RPMI7951 (cell line): ENCODE measurements around the gene ANKDD1B. TPM values are rescaled to one million over a fixed set of nuclear protein-coding genes. Genes with fewer than 3 reads are reported as not detected.

Experiments used
- DNase-seq: peaks from one replicate; pipeline ENCODE4 v3.0.0-alpha.2; 2012; ENCODE audit warnings: low read depth
- total RNA-seq: library from RNA; depleted of rRNA; stranded (reverse); fragments of >200 nt; shearing (Covaris generic); gene quantifications from 2 replicates; pipeline ENCODE4 v1.2.3, GENCODE V29; 2014

The ANKDD1B gene
- total RNA-seq, 1 experiment from 2014 or later, result not detected

DNA sequence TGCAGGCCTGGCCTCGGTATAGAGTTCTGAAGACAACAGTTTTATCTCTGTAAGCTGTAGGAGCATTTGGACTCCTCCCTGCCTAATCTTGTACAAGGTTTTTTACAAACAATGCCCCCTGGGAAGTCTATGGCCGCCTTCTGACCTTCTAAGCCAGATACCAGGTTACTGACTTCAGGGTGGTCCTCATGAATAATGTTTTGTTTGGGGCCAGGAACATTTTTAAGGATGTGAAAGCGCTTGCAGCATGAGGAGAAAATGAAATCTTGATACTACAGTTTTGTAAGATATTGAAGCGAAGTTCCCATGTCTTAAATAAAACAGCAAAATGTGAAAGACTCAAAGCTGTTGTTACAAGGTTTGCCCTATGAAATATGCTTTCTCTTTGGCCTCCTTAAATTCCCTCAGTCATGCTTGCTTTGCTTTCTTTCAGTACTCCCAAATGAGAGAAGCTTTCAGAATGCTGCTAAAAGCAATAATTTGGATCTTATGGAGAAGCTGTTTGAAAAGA, 5.2 kb downstream of the ANKDD1B start:
- no peak for DNase-seq

GRCh38 chr5:75616971-75617621, 5.8 kb downstream of the ANKDD1B start:
- DNase-seq, result no peak

GRCh38 chr5:75617736-75618352, 6.6 kb downstream of the ANKDD1B start:
- no peak for DNase-seq

GRCh38 chr5:75620184-75620959, 9.1 kb downstream of the ANKDD1B start:
- no peak for DNase-seq

DNA sequence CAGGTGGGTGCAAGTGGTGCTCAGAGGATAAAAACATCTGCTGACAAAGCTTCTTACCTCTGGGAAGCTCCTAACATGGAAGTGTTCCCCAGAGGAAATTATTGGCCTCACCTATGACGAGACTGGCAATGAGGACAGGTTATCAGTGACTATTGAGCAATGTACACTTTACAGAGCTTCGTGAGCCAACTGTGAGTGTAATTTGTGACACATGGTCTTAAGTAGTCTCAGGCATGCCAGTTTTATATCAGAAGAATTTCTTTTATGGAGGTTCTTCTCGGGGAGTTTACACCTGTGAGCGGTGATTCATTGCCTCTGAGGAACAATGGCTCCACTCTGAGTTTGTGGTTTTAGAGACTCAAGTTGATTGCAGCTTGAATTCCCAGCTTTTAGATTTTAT, 11.3 kb downstream of the ANKDD1B start:
- no peak for DNase-seq

DNA sequence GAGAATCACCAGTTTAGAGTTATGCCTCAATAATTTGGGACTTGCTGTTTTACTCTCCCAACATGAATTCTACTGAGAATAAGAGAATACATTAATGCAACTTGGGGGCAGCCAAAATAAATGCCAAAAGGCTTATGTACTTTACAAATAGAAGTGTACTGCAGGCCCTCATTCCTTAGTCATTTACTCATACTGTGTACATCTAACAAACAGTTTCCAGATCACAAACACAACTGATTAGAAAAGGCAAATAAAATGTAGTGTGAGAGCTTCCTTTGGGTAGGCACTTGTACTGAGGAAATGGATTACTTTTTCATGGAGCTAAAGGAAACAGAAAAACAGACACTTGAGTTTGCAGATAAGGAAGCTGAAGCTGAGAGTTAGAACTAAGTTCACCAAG, 12.6 kb downstream of the ANKDD1B start:
- no peak for DNase-seq

GRCh38 chr5:75626959-75627358, 15.7 kb downstream of the ANKDD1B start:
- no peak for DNase-seq

GRCh38 chr5:75627801-75628200, 16.5 kb downstream of the ANKDD1B start:
- no peak for DNase-seq

- DNase-seq, result no peak
Measured at GRCh38 chr5:75630875-75631274, 19.6 kb downstream of the ANKDD1B start.

DNA sequence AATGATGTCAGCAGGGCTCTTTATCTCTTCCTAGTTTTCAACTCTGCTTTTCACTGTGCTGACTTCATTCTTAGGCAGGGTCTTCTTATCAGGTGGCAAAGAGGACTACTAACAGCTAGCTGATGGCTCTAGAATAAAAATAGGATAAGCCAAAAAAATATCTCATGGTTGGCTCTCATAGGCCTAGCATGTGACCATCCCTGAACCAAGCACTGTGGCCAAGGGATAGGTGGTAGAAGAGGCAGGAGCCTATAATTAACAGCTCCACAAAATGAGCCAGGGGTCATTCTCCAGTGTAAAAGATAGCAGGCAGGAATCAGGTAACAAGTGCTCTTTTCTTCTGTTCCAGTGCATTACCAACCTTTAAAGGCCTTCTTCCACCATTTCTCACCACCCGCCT, 21.1 kb downstream of the ANKDD1B start:
- DNase-seq, result no peak

DNA sequence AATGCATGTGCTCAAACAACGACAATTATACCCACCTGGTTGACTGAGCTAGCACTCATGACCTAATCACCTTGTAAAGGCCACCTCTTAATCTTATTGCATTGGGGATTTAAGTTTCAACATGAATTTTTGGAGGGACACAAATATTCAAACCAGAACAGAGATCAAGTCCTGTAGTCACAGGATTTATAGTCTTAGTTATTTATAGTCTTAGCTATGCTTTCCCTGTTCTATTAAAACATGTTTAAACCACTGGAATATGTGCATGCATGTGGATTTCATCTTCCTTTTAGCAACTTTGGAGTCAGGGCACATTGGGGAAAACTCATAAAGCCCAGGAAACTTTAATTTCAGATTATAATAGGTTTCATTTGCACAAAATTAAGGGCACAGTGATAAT, 26.7 kb downstream of the ANKDD1B start:
- DNase-seq, result no peak

- no peak for DNase-seq
Measured at GRCh38 chr5:75639535-75640311, 28.5 kb downstream of the ANKDD1B start.

DNA sequence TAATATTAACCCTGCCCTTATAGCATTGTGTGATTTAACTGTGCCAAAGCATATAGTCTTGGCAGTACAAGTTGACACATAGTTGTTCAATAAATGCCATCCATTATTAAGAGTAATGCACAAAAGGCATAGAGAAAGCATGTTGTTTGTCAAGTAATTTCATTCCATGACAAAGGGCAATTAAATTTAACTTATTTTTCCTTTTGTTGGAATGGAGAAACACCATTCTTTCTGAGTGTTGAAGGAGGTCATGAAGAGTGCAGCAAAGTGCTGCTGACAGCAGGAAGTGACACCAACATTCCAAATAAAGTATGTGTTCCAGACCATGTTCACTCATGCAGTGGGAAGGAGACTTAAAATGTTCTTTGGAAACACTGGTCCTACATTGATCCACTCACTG, 29.1 kb downstream of the ANKDD1B start:
- peak; percentile 65 for DNase-seq

DNA sequence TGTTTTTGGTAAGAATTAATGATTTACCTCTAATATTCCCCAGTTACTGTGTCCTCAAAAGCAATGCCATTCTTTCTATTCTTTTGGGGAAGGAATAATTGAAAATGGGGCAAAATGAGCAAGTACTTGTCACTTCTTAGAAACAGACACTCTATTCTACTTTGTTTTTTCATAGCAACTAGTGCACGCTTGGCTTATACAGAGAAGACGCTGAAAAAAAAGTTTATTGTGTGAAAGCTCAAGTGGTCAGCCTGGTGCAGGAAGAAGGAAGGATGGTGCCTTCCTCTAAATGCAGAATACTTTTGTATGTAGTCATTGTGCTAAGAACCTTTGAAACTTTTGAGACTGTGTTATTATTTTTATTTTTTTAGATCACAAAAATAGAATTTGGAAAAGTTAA, 29.6 kb downstream of the ANKDD1B start:
- DNase-seq, result no peak

DNA sequence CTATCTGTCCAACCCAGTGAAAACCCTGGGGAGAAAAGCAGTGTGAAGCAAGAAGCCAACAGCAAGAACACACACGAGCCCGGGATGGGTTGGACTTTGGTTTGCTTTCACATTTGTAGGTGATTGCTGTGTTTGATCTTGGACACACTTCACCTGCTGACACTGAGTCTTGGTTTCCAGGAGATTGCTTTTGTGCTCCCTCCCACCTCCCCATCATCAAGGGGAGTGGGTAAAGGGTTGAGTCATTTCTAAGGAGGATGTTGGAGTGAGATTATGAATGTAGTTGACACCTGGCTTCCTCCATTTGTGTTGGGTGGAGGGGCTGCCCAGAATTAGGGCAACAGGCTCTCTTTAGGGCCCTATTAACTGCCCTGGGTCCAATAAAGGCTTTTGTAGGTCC, 37.5 kb downstream of the ANKDD1B start:
- DNase-seq, result no peak

- no peak for DNase-seq
Measured at GRCh38 chr5:75651575-75652238, 40.5 kb downstream of the ANKDD1B start.

- no peak for DNase-seq
Measured at GRCh38 chr5:75653521-75653920, 42.3 kb downstream of the ANKDD1B start.

DNA sequence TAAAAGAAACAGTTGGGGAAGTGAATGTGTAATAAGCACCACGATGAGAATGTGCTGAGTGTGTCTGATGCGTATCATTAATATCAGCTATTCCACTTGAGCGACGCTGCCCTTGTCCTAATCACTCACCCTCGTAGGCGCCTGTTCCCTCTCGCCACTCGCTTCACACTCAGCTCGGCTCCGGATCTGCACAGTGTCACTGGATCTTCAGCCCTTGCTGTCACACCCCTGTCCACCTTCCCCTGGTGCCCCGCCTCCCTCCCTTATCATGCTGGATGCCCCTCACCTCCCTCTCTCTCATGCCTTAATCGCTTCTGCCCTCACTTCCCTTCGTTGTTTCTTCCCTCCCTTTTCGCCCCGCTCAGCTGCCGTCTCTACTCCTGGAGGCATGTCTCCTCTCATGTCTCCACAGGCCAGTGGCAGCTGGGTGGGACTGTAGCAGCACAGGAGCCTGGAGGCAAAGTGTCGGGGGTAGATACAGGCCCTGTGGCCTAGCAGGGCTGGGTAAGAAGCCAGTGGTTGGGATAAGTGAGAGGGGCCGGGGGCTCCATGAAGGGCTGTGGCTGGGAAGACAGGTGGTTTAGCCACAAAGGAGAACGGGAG, 43.5 kb downstream of the ANKDD1B start:
- no peak for DNase-seq

DNA sequence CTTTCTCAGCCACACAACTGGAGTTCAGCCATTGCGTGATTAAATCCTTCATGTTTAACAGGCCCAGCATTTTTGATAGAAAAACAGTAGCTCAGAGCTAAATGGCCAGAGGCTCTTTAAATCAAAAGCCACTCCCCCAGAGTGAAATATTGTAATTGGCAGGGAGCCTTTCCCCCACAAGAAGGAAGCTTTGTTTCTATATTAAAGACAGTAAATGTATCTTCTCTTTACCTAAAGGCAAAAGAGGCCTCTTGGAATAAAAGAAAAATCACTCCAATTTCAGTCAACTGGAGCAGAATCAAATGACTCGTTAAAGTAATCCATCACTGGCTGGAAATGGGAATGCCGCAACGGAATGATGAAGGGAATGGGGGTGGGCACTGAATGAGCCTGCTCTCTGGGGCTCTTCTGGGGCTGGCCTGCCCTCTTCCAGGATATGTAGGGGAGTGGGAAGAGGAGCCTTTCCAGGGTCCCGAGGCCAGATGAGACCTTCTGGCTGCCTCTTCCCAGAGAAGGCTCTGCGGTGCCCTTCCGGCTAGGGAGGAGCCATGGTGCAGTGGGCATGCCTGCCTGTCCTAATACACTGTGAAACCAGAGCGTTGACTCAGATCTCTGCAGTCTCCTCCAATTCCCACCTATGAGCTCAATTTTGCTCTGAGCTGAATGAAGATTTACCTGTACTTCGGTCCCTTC, 45.2 kb downstream of the ANKDD1B start:
- peak; percentile 63 for DNase-seq

GRCh38 chr5:75659791-75660450, 48.7 kb downstream of the ANKDD1B start:
- no peak for DNase-seq
